NCI-H128 (cell line): ENCODE data around the gene HIVEP3.
A peak's percentile ranks its signal among the peaks of the same experiment; 100 is the strongest.

ENCODE experiments used
- DNase-seq: peaks from one replicate; lab custom pipeline; 2025; ENCODE audit not compliant: unreplicated experiment; lab: John Stamatoyannopoulos, UW

HIVEP3 gene

DNA sequence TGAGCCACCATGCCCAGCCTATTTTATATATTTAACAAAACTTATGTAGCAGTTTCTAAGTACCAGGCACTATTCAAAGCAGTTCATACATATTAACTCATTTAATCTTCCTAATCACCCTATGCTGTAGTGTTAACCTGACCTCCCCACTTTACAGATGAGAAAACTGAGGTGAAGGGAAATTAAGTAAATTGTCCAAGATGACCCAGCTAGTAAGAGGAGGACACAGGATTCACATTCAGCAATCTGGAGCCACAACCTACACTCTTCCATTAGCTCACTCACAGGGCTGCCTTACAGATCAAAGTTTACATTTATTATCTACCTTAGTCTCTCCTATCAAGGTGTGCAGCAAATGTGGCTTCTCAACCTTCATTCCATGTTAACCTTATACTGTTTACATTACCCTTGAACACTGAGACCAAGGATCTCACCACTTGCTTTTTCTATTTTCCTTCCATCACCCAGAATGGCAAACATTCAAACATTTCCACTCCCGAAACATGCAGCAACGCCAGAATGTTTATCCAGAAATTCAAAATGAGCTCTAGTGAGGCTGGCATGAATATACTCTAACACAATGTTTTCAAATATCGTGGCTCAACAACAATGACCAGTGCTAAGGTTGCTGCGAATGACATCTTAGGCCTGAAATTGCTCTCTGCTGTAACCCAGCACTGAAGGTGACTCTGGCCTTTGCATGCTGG lies 24.5 kb downstream of the HIVEP3 start:
- DNase-seq = no peak

DNA sequence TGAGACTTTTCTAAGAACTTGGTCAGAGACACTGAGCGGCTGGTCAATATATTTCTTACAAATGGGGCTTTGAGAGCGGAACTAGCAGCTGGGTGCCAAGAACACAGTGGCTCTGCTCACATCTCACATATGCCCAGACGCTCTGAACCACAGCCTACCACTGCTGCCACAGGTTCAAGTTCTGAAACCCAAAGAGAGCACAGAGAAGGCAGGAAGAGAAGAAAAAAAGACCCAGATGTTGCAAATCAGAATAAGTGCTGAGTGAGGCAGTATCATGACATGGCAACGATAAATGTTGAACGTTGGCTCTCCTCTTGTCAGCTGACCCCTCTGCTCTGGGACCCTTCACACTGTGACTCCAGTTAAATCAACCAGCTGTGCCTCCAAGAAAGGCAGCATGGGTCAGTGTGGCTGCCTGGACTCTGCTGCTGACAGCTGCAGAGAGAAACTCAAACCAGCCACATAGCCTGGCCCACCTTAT lies 26.4 kb downstream of the HIVEP3 start:
- DNase-seq = no peak

DNA sequence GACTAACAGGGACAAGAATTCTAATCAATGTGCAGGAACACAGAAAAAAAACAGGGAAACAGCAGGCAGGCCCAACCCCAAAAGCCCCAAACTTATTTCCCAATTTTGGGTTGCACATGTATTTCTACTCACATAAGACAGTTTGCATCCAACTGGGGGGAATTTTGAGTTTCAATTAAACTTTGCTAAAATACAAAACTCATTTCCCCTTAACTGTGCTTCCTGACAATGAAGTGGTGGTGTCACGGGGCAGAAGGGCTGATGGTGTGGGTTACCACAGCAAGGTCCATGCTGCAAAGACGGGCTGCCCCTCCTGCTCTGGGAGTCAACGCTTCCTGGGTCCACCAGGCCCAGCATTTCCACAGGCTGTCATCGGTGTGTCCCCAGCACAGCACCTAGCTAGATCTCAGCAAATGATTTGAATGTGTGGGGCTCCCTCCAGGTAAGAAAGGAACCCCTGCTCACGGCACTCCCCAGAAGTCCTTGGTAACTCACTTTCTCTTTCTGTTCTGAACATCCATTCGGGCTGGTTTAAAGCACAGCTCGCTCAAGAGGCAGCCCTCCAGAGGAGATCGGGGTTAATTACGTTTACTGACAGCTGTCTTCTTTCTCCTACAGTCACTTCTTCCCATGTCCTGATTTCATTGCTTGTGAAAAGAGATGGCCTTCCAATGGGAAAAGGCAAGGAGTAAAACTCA lies 27.4 kb downstream of the HIVEP3 start:
- peak; percentile 46 for DNase-seq

DNA sequence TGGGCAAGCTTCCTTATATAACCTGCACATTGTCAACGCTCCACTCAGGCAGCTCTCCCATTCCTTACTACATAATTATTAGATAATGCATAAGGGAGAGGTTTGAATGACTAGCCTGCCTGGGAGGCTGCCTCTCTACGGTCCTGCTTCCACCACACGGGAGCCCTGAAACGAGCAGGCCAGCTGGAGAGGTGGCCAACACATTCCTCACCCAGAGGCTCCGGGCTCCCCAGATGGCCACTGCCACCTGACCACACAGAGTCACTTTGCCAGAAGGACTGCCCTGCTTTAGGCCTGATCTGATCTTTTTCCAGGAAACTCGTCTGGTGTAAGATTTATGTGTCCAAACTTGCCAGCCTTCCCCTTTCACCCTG lies 27.9 kb downstream of the HIVEP3 start:
- DNase-seq = no peak

DNA sequence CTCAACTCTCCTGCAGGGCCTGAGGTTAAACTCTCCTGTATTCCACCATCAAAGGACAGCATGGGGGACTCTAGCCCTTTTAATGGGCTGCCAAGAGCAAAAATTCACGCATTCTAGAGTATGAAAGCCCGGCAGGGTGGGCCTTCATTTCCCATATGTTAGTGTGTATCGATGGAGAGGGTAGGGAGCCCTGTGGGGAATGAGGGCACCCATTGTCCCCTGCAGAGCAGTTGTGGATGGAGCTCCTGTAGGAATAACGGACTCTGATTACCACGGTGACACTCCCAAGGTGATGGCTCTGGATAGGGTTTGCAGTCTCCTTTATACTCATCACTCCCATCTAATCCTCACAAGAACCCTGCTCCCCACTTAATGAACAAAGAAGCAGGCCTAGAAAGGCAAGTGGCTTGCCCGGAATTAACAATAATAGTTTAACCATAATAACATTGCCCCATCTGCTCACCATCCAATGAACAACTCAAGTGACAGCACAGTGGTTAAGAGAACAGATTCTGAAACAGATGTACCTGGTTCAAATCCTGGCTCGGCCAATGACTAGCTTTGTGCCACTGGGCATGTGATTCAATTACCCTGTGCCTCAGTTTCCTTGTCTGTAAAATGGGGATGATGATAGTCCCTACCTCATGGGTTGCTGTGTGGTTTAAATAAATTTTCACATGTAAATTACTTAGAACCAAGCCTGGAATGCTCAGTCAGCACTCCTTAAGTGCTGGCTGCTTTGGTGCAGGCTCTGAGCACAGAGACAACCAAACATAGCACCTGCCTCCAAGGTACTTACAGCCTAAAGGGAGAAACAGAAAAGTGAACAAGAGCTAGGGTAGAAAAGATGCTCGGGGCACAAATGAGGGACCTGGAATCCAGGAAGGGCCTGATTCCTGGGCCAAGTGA lies 29.0 kb downstream of the HIVEP3 start:
- DNase-seq = no peak

DNA sequence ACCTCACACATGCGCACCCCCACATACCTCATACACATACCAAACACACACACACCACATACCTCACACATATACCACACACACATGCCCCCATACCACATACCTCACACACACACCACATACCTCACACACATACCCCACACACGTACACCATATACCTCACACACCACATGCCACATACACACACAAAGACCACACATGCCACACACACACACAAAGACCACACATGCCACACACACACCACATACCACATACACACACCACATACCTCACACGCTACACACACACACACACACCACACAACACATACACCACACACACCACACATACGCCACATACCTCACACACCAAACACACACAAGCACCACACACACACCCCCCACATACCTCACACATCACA lies 30.0 kb downstream of the HIVEP3 start:
- no peak for DNase-seq

DNA sequence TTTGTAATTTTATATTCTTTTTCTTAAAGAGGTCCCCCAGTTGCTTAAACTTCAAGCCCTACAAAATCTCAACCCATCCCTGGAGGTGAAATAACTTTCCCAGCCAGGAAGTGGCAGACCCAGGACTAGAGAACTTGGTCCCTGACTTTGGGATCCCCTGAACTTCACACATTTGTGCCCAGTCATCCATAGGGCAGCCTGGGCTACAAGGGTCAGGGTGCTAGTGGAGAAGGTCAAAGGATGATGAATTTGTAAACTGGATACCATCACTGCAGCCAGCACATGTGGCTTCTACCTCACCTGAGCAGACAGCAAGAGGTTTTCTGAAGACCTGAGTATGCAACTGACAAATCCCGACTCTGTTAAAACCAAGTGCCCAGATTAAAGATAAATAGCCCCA lies 31.4 kb downstream of the HIVEP3 start:
- DNase-seq = no peak

DNA sequence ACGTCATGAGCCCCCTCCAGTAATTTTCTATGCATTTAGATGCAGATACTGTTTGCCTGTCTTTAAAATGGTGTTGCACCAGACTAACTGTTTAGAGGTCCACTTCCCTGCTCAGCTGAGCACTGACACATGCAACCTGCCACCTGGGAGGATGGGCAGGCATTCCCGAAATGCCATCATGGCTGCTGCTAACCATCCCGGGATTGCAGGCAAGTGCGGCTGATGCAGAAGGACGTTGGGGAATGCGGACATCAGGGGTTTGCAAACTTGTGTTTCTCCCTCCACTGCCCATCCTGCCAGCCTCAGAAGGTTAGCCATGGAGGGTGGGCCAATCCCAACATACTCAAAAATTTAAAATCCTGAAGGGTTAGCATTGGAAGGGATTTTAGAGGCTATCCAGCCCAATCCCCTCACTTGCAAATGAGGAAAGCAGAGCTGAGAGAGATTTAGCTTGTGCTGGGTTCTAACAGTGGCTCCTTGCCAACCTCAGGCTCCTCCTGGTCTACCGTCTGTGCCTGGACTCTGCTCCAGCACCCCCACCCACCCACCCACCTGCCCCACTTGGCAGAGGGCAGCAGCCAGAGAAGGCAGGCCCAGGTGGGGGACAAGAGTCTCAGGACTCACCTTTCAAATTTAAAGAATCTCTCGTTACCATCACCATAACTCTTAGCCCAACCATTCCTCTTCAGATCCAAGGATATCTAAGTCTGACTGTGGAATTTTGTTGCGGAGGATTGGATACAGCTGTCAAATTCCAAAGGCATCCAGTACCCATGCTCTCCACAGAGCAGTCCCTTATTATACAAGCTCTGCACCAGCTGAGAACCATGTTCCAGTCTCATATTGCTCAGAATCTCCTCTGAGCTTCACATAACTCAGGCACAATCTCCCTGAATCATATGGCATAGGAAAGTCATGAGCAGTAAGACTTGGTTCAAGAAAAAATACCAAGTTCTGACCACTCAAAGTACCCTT lies 34.2 kb downstream of the HIVEP3 start:
- DNase-seq = no peak

DNA sequence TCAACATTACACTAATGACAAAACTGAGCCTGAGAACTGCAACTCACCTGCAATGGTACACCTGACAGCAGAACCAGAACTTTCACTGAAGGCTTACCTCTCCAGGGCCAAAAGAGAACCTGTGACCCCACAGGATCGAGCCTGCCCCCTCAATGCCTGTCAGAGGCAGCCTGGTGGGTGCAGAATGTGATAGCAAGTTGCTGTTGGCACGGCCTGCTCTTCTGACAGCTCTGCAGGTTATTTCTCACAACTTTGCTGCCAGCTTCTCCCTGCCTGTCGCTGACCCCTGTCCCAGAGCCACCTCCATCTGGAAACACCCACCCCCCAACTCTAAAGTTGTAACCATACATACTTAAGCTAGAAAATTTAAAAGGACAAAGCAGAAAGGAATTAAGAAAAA lies 35.2 kb downstream of the HIVEP3 start:
- DNase-seq = no peak

DNA sequence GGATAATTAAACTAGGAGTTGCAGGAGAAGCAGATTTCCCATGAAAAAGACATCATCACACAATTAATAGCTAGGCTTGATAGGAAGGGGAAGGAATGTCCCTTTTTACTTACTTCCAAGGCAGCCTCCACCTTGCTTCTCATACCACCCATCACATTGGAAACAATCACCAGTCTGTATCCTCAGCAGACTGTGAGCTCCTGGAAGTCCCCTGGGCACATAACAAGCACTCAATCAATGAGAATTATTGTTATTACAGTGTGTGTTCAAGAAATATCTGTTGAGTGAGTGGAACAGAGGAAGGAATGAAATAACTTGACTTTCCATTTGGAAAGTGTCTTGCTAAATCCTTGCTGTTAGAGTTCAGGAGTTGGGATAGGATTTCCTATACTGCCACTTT lies 36.2 kb downstream of the HIVEP3 start:
- DNase-seq = no peak

DNA sequence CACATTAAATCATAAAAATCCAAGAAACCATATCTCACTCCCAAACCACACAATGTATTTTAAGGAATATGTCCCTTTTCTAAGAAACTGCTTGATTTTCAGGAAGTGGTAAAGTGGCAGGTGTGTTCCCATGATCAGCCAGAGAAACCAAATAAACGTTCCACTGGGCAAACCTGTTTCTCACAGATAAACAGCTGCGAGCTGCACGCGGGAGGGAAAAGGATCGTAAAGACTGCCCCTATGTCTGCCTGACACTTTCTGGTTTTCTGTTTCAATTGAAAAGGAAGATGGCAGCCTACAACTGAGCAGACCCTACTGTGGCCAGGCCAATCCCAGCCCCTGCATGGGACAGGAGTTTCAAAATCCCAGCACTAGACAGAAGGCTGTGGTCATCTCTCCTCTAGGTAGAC lies 36.6 kb downstream of the HIVEP3 start:
- DNase-seq = no peak

DNA sequence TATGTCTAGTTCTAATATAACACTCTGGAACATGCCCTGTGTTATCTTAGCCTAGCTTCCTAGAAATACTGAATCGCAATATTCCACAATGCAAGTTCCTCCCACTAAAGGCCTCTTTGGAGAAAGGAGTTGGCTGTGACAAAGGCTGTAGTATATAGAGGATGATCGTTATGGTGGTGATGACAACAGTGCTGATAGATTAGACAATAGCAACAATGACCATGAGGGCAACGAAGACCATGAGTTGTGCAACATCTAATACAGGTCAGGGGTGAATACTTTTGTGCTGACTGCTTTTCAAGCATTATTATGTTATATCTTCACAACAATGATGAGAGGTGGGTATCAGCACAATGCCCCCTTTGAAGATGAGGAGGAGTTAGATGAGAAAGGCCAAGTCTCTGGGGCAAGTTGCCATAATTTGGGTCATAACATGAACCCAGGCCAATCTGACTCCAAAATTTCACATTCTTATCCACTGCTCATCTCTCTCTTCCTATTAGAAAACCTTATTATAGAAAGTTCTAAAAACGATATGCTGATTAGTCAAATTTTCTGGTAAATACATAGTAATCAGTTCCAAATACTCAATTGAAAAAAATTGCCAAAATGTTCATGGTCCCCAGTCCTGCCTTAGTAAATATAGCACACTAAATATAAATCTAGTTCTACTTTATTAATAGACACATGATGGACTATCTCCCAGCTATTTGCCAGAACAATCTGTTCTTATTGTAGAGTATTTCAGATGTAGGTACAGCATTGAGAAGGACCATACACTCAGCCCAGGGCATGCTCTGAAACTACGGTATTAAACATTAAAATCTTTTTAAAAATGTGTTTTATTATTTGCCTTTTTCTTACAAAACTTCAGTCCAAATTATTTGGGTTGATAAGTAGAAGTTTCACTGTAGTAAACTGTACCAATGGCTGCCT lies 37.5 kb downstream of the HIVEP3 start:
- DNase-seq = no peak

DNA sequence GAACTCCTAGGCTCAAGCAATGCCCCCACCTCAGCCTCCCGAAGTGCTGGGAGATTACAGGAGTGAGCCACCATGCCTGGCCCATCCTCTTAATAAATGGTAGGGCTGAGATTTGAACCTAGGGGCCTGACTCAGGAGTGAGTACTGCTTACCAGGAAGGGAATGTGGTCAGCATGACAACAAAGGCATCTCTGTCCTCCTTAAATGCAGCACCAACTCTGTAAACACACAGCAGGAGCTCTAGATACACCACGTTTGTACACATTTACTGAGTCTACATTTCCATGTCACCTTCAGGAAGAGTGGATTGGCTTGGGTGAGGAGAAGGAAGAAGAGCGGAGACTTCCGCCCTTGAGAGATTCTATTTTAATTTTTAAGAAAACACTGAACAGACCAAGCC lies 38.5 kb downstream of the HIVEP3 start:
- no peak for DNase-seq

DNA sequence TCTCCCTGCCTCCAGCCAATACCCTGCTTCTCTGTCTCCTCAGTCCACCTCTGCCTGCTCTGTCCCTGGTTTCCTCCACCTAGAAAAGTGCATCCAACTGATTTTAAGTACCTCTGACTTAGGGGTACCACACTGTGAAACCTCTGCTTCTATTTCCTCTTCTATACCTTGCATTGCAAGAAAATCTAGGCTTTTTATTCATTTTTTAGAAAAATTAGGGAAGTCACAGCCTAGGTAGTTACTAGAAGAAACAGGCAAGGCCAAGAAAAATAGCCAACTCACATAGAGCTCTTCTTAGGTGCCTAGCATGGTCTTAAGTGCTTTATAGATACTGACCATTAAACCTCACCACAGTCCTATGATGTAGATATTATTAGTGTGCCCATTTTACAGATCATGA lies 39.1 kb downstream of the HIVEP3 start:
- no peak for DNase-seq

DNA sequence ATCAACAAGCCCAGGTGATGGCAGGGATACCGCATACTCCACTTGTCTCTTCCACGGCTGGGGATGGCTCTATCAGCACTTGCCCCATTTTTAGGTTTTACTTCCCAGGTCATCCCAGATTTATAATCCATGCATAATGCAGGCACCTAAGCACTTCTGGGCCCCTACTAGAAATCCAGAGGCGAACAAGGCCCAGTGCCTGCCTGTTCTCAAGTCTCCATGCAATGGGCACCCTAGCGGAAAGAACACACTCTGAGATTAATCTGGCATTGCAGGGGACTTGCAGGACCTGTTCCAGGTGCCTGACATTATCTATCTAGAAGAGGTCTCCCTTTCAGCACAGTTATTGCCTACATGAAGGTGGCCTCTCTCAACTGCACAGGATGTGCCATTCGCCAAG lies 39.8 kb downstream of the HIVEP3 start:
- no peak for DNase-seq

DNA sequence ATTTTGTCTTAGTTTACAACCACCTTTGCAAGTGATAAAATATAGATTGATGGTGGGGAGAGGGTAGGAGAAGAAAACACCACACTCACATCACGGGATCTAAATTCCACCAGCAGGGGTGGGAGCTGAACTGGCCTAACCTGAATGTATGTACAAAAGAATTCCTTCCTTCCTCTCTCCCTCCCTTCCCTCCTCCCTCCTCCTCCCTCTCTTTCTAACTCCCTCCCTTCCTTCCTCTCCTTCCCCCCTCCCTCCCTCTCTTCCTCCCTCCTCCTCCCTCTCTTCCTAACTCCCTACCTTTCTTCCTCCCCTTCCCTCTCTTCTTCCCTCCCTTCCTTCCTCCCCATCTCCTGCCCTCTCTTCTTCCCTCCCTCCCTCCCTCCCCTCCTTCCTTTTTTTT lies 40.2 kb downstream of the HIVEP3 start:
- DNase-seq = no peak

DNA sequence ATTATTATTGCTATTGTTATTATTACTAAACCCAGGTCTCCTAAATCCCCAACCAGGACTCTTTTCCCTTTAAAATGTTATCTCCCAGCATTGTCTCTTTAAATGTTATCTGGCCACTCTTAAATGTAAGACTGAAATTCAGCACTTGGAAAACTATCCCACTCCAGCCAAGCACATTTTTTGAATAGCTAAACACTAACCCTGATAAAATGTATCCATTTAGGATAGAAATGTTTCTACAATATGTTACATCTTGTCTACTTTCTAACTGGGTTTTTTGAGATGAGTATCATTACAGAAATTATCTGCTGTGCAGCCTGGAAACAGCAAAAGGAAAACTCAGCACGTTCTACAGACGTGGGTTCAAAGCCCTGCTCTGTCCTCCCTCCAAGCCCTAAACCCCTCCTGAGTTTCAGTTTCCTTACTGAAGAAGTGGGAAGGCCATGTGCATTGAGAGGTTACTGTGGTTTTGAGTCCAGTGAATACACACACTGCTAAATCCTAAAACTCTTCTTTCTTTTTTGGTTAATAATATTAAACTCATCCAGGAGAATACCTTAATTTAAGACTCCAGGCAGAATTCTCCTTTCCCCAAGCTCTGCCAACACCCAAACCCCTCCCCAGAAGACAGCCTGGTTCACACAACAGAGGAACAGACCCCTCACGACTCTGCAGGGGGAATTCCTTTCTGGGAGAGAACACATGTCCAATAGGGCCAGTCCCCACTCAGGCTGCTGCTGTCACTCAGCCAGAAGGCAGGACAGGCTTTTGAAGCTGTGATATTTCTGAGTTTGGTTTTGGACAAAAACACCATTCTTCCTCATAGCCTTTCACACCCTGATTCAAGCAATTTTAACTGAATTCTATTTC lies 41.9 kb downstream of the HIVEP3 start:
- no peak for DNase-seq

DNA sequence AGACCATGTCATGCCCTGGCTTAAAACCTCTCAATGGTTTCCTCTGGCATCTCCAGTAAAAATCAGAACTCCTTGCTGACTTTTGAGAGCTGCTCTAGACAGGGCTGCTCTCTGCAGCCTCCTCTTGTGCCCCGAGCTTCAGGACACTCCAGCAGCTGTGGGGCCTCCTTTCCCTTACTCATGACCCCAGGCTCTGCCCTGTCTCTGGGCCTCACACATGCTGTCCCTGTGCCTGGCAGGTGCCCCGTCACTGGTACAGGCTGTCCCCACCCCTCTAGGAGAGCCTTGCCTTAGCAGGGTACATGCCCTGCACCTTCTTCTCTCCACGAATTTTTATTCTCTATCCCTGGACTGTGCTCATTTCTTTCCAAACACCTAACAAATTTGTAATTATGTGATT lies 43.2 kb downstream of the HIVEP3 start:
- no peak for DNase-seq
